Measurements from ENCODE around the gene ADAM12.

Gene ADAM12

GRCh38 chr10:126133906-126134656 is 254.2 kb downstream of the ADAM12 start:
- no peak for DNase-seq

GRCh38 chr10:126133082-126133620 is 255.1 kb downstream of the ADAM12 start:
- DNase-seq = no peak

- DNase-seq = no peak
Observed at GRCh38 chr10:126131341-126131740, 256.9 kb downstream of the ADAM12 start.

DNA sequence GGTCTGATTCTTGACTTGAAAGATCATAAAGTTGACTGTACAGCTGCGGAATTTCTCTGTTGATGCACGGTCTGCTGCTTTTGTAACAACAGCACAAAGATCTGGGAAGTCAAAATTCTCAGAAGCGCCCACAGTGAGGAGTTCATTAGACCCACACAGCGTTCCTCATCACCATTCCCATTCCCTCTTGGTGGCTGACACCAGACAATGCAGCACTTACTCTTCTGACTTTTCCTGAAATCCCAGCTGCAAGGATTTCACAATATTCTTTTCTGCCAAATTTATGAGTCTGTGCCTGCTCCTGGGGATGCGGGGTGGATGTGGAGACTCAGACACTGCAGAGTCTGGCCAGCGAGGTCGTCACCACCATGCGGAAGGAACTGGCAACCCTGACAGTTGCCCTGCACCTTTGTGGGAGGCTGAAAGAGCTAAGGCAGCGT is 258.0 kb downstream of the ADAM12 start:
- no peak for DNase-seq

- no peak for DNase-seq
Observed at GRCh38 chr10:126129026-126129425, 259.3 kb downstream of the ADAM12 start.

DNA sequence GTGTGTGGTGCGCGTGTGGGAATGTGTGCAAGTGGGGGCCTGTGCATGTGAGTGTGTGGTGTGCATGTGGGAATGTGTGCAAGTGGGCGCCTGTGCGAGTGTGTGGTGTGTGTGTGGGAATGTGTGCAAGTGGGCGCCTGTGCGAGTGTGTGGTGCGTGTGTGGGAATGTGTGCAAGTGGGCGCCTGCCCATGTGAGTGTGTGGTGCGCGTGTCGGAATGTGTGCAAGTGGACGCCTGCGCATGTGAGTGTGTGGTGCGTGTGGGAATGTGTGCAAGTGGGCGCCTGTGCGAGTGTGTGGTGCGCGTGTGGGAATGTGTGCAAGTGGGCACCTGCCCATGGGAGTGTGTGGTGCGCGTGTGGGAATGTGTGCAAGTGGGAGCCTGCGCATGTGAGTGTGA is 259.7 kb downstream of the ADAM12 start:
- no peak for DNase-seq

- no peak for DNase-seq
Observed at GRCh38 chr10:126127481-126128029, 260.7 kb downstream of the ADAM12 start.

- DNase-seq = no peak
Observed at GRCh38 chr10:126126866-126127265, 261.4 kb downstream of the ADAM12 start.

GRCh38 chr10:126126023-126126422 is 262.3 kb downstream of the ADAM12 start:
- no peak for DNase-seq

DNA sequence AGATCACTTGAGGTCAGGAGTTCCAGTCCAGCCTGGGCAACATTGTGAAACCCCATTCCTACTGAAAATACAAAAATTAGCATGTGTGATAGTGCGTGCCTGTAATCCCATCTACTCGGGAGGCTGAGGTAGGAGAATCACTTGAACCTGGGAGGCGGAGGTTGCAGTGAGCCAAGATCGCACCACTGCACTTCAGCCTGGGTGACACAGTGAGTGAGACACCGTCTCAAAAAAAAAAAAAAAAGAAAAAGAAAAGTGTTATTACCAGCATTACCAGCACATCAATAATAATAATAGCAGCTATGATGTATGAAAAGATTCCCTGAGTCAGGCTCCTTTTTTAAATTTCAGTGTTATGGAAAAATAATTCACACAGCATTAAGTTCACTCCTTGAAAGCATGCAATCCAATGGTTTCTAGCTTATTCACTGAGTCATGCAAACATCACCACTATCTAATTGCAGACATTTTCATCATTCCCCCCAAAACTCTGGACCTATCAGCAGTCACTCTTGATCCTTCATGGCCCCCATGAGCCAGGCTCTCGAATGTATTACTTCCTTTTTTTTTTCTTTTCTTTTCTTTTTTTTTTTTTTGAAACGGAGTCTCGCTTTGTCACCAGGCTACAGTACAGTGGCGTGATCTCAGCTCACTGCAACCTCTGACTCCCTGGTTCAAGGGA is 263.5 kb downstream of the ADAM12 start:
- DNase-seq = no peak

DNA sequence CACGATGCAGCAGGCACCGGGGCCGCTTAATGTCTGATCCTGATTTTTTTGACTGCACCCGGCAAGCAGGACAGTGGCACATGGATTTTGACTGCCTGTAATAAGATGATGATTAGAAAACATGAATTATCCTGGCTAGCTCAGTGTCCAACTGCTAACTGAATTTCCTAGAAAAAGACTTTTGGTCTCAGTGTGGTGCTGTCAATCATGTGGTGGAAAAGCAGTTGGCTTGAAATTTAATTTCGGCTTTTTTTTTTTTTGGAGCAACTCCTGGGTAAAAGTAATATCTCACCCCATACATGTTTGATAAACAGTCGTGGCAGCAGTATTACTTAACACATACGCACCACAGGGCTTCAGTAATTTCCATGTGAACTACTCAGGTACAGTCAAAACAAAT is 264.2 kb downstream of the ADAM12 start:
- DNase-seq = no peak

DNA sequence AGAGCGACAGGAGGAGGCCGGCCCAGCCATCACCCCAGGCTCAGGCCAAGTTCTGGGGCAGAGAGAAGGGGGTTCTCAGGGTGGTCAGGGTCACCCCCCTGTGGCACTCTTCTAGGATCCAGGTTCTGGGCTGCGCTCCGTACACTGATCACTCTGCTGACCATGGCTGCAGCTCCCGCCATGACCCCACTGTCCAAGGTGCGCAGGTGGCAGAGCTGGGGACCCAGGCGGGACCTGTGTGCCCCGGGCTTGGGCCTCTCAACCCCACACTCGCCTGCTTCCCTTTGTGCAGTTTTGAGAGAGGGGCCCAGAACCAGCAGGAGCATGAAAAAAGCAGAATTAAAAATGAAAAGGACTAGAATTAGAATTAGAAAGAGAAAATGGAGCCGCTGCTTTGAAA is 264.8 kb downstream of the ADAM12 start:
- DNase-seq = no peak

- DNase-seq = no peak
Observed at GRCh38 chr10:126122881-126123280, 265.4 kb downstream of the ADAM12 start.

DNA sequence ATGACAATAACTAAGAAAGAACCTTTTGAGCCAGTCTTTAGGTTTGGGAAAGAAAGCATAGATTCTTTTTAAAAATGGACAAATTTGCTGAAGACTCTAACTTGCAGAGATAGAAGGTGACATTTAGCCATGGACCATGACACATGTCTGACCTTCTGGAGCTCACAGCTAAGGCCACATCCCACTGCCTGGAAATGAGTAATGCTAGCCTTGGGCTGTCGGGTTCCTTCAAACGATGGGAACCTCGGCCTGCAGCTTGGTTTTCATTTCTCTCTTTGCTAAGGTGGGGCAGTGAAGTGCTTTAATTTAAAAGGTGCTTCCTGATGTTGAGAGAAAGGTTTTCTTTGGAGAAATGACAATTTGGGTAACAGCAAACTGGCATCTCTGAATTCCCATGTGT is 268.7 kb downstream of the ADAM12 start:
- DNase-seq = no peak

GRCh38 chr10:126118476-126118875 is 269.8 kb downstream of the ADAM12 start:
- no peak for DNase-seq

DNA sequence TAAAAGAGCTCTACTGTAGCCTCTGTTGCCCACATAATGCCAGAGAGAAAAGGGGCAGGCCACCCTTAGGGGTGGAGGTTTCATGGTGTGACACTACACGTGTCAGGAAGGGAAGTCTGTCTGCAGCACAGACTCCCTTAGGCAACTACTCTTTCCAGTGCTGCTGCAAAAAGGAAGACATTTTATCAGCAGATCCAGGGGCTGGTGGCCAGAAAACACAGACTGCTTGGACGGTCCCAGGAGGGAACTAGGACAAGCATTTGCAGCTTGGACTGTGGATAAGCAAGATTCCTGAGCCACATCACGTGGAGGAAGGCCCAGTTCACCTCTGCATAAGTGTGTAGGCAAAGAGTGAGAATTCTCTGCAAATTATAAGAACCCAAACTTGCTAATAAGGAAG is 271.1 kb downstream of the ADAM12 start:
- DNase-seq = no peak

- no peak for DNase-seq
Observed at GRCh38 chr10:126115886-126116285, 272.4 kb downstream of the ADAM12 start.

DNA sequence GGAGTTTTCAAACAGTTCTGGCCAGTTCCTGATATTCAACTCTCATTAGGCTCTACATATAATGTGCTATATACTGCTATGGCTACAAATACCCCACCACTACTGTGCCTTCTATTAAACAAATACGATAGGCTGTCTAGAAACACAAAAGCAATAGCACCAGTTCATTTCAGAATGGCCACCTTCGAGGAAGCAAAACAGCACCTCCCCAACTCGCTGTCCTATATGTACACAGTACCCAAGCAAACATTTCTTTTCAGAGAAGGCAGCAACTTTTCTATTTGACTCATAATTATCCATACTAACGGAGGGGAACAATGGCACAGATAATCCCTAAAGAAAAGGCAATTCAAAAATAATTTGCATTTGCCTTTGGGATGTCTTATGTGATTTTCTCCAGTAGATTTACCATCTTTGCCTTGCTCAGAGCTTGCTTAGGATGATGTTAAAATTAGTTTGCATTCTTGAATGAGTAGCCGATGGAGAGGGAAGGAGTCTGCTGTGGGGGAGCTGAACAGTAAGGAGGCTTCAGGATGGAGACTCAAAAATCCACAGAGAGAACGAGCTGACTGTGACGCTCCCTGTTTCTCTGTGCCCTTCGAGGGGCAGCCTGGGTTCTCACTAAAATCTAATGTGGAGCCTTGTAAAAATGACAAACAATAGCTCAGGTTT is 273.3 kb downstream of the ADAM12 start:
- no peak for DNase-seq

DNA sequence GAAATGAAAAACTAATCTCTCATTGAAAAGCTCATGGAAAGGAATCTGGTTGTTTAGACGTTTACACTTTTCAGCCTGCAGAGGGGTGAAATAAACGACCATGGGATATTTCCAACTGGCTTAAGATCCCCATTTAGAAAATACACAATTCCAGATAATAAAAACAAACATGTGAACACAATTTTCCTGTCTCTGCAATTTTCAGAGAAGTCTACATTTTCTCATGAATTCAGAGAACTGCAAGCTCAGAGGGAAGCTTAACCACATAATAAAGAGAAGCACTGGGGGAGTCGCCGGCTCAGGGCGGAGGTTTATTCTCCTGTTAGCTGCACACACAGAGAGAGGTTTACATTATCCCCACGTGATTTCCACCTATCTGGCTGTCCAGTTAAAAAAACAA is 276.8 kb downstream of the ADAM12 start:
- no peak for DNase-seq

DNA sequence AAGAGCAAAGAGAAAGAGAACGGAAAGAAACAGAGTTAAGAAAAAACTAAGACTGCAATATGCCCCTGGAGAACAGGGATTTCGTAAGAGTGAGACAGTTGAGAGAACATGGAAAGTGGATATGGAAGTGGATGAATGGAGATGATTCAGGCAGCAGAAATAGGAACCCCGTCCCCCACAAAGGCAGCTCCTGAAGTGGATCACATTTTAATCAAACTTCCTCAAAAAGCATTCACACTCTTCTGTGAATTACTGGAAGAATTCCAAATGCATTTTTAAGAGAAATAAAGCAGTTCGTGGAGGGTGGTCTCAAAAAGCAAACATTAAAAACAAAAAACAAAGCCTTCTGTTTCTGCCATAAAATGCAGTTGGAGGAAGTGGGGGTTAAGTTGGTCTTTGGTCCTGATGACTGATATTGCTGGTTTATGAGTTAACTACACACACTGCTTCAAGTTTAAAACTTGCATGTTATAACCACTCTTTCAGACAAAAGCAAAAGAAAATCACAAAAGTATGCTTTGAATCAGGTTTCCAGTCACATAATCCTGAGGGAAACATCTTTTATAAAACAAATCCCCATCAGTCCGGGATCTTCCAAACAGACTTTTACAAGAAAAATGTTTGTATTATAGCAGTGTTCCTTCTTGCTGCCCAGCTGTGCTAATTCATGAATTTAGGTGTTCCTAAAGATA is 277.6 kb downstream of the ADAM12 start:
- peak in 1 of 2 donors; percentile 2 for DNase-seq

- DNase-seq = no peak
Observed at GRCh38 chr10:126109893-126110292, 278.4 kb downstream of the ADAM12 start.

- DNase-seq = no peak
Observed at GRCh38 chr10:126108693-126109092, 279.6 kb downstream of the ADAM12 start.

- no peak for DNase-seq
Observed at GRCh38 chr10:126104767-126105166, 283.5 kb downstream of the ADAM12 start.
